HepG2 (cell line): Measurements from ENCODE around the gene EGLN2. TPM values are rescaled to one million over a fixed set of nuclear protein-coding genes. Genes with fewer than 3 reads are reported as not detected.
A peak's percentile ranks its signal among the peaks of the same experiment; 100 is the strongest.

ENCODE experiments used
- DMAP1 ChIP-seq: IDR thresholded peaks from 2 replicates; pipeline ENCODE4 v1.6.1; 2016
- ELF1 ChIP-seq: sonication (generic); formaldehyde crosslinking; IDR thresholded peaks from 2 replicates; pipeline ENCODE4 v1.4.0; 2020; ENCODE audit warnings: missing genetic modification reagents
- ELF3 ChIP-seq: IDR thresholded peaks from 2 replicates; pipeline ENCODE4 v1.6.1; 2016; ENCODE audit warnings: missing genetic modification reagents, missing compliant biosample characterization
- FOXK2 ChIP-seq: fragments of 450-650 bp; IDR thresholded peaks from 2 replicates; pipeline ENCODE4 v1.6.1; 2016
- FOXO1 ChIP-seq: sonication (generic); formaldehyde crosslinking; IDR thresholded peaks from 2 replicates; pipeline ENCODE4 v1.4.0; 2020; ENCODE audit warnings: missing genetic modification reagents
- GABPA ChIP-seq, 2 experiments: IDR thresholded peaks; 2 replicates each; pipeline ENCODE4 v1.6.1; 2011 to 2016; ENCODE audit warnings: low read depth in 2 of 2, low read length in 1 of 2, missing biosample characterization in 1 of 2, missing genetic modification characterization in 1 of 2
- GABPB1 ChIP-seq: IDR thresholded peaks from 2 replicates; pipeline ENCODE4 v1.6.1; 2016; ENCODE audit warnings: mild to moderate bottlenecking, missing genetic modification reagents, moderate library complexity, missing compliant biosample characterization
- ISL2 ChIP-seq: sonication (generic); formaldehyde crosslinking; IDR thresholded peaks from 2 replicates; pipeline ENCODE4 v1.5.0; 2020; ENCODE audit warnings: missing genetic modification reagents
- KLF15 ChIP-seq: sonication (generic); formaldehyde crosslinking; IDR thresholded peaks from 2 replicates; pipeline ENCODE4 v1.8.1; 2023; ENCODE audit warnings: borderline replicate concordance, mild to moderate bottlenecking, inconsistent platforms, missing genetic modification reagents, mixed read lengths
- MTA3 ChIP-seq: sonication (generic); formaldehyde crosslinking; IDR thresholded peaks from 2 replicates; pipeline ENCODE4 v1.4.0; 2020; ENCODE audit warnings: missing genetic modification reagents
- SNAPC2 ChIP-seq: sonication (generic); formaldehyde crosslinking; IDR thresholded peaks from 2 replicates; pipeline ENCODE4 v1.8.1; 2022; ENCODE audit warnings: mild to moderate bottlenecking, missing genetic modification reagents
- SP1 ChIP-seq, 2 experiments: fragments of 450-650 bp in 1 of 2; sonication (generic) in 1 of 2; formaldehyde crosslinking in 1 of 2; IDR thresholded peaks; 2 replicates each; pipeline versions ENCODE4 v1.4.0 to v1.6.1; 2016 to 2020; ENCODE audit warnings: missing genetic modification reagents in 1 of 2
- SRSF4 ChIP-seq: fragments of 200-400 bp; formaldehyde crosslinking; IDR thresholded peaks from one replicate; pipeline ENCODE4 v1.6.1; 2018; ENCODE audit warnings: mild to moderate bottlenecking, low read depth, low read length, moderate library complexity; ENCODE audit not compliant: poor library complexity, severe bottlenecking
- ZNF431 ChIP-seq: sonication (generic); formaldehyde crosslinking; IDR thresholded peaks from 2 replicates; pipeline ENCODE4 v1.9.0; 2022; ENCODE audit warnings: missing genetic modification reagents, low read depth, mild to moderate bottlenecking, borderline replicate concordance
- ZNF546 ChIP-seq: sonication (generic); formaldehyde crosslinking; conservative IDR thresholded peaks from 2 replicates; pipeline ENCODE4 v1.8.1; 2023; ENCODE audit warnings: mild to moderate bottlenecking, missing genetic modification reagents
- ZNF577 ChIP-seq: sonication (generic); formaldehyde crosslinking; IDR thresholded peaks from 2 replicates; pipeline ENCODE4 v1.4.0; 2020; ENCODE audit warnings: mild to moderate bottlenecking, low read depth, missing genetic modification reagents, borderline replicate concordance
- polyA plus RNA-seq, 8 experiments: library from polyadenylated mRNA; depleted of rRNA in 3 of 8; stranded (reverse) in 7 of 8; unstranded in 1 of 8; fragments of >200 nt; fragmentation: Illumina TruSeq in 4 of 8; extraction: Trizol in 4 of 8; gene quantifications; 2 replicates each; pipeline versions ENCODE4 v1.2.1 to v1.2.3, GENCODE V29; 2011 to 2016; ENCODE audit warnings: low read depth in 4 of 8, missing spikeins in 1 of 8, mixed read lengths in 1 of 8; ENCODE audit not compliant: insufficient read depth in 1 of 8
- total RNA-seq, 5 experiments: library from RNA; depleted of rRNA; stranded (reverse); fragments of >200 nt; fragmentation: Illumina TruSeq; extraction: Trizol; gene quantifications; 2 replicates each; pipeline ENCODE4 v1.2.3, GENCODE V29; 2016; ENCODE audit warnings: low read depth in 1 of 5
- TF ChIP-seq, protein P1 (sequence below): sonication (generic); formaldehyde crosslinking; IDR thresholded peaks from 2 replicates; pipeline ENCODE4 v1.5.0; 2020; ENCODE audit warnings: mild to moderate bottlenecking, low read depth, missing genetic modification reagents, borderline replicate concordance
- TF ChIP-seq, protein P2 (sequence below): sonication (generic); formaldehyde crosslinking; IDR thresholded peaks from 2 replicates; pipeline ENCODE4 v1.4.0; 2020; ENCODE audit warnings: missing genetic modification reagents
- TF ChIP-seq, protein P3 (sequence below): sonication (generic); formaldehyde crosslinking; IDR thresholded peaks from 2 replicates; pipeline ENCODE4 v1.4.0; 2020; ENCODE audit warnings: missing genetic modification reagents
- TF ChIP-seq, protein P4 (sequence below): IDR thresholded peaks from 2 replicates; pipeline ENCODE4 v1.6.1; 2016
- TF ChIP-seq, protein P5 (sequence below): IDR thresholded peaks from 2 replicates; pipeline ENCODE4 v1.6.1; 2016

The EGLN2 gene
- total and polyA plus RNA-seq, 2 of the 13 experiments (the other 11 are each of a cell fraction or from before 2014, with no cell fraction given) = 16.5 to 40.8 TPM

DNA sequence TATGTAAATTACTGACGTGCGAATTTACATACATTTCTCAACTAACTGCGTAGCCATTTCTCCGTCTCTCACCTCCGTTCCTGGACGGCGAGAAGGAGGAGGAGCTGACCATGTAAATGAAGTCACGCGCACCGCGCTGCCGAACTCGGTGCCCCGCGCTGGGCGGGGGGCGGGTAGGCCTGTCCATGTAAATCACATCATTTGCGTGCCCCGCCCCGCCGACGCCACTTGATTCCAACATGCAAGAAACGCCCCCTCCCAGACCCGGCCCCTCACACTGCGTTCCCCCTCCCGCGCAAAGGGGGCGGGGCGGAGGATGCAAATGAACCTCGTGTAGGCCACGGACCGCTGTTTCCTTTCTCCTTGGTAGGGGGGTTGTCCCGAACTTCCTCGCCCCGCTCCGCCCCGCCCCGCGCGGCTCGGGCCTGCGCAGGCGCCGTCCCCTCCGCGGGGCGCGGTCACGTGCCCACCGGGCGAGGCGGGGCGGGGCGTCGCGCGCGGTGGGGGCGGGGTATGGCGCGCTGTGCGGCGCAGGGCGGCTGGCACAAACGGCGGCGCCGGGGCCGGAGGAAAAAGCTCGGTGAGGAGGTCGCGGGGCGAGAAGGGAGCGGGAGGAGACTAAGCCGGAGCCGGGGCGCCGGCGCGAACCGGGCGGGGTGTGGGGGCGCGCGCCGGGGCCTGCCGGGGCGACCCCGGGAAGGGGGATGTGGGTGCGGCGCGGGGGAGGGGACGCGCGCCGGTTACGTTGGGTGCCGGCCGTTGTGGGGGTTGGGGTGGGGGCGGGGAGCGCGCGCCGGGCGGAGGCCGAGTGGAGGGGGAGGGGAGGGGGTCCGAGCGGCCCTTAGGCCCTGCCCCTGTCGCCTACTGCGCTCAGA lies at the start of gene EGLN2 (continued):
- TF ChIP-seq, protein P1, sequence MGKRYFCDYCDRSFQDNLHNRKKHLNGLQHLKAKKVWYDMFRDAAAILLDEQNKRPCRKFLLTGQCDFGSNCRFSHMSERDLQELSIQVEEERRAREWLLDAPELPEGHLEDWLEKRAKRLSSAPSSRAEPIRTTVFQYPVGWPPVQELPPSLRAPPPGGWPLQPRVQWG = no peak
- TF ChIP-seq KLF15 (CRISPR knock-in tag) = no peak
- TF ChIP-seq, protein P2, sequence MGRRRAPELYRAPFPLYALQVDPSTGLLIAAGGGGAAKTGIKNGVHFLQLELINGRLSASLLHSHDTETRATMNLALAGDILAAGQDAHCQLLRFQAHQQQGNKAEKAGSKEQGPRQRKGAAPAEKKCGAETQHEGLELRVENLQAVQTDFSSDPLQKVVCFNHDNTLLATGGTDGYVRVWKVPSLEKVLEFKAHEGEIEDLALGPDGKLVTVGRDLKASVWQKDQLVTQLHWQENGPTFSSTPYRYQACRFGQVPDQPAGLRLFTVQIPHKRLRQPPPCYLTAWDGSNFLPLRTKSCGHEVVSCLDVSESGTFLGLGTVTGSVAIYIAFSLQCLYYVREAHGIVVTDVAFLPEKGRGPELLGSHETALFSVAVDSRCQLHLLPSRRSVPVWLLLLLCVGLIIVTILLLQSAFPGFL (CRISPR knock-in tag) = no peak
- TF ChIP-seq SRSF4 = peak; percentile 72
- 0 out of 2 replicates have a peak, but pooled peaks have one; percentile 3 for TF ChIP-seq DMAP1 (CRISPR knock-in tag)
- no peak for TF ChIP-seq ZNF577 (CRISPR knock-in tag)
- TF ChIP-seq, protein P3, sequence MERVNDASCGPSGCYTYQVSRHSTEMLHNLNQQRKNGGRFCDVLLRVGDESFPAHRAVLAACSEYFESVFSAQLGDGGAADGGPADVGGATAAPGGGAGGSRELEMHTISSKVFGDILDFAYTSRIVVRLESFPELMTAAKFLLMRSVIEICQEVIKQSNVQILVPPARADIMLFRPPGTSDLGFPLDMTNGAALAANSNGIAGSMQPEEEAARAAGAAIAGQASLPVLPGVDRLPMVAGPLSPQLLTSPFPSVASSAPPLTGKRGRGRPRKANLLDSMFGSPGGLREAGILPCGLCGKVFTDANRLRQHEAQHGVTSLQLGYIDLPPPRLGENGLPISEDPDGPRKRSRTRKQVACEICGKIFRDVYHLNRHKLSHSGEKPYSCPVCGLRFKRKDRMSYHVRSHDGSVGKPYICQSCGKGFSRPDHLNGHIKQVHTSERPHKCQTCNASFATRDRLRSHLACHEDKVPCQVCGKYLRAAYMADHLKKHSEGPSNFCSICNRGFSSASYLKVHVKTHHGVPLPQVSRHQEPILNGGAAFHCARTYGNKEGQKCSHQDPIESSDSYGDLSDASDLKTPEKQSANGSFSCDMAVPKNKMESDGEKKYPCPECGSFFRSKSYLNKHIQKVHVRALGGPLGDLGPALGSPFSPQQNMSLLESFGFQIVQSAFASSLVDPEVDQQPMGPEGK (CRISPR knock-in tag) = peak; percentile 88
- TF ChIP-seq, protein P4, sequence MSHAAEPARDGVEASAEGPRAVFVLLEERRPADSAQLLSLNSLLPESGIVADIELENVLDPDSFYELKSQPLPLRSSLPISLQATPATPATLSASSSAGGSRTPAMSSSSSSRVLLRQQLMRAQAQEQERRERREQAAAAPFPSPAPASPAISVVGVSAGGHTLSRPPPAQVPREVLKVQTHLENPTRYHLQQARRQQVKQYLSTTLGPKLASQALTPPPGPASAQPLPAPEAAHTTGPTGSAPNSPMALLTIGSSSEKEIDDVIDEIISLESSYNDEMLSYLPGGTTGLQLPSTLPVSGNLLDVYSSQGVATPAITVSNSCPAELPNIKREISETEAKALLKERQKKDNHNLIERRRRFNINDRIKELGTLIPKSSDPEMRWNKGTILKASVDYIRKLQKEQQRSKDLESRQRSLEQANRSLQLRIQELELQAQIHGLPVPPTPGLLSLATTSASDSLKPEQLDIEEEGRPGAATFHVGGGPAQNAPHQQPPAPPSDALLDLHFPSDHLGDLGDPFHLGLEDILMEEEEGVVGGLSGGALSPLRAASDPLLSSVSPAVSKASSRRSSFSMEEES (CRISPR knock-in tag) = peak; percentile 79; the same call in 1 of the 2 replicates
- peak; percentile 16; the same call in 1 of the 2 replicates for TF ChIP-seq FOXO1
- no peak for TF ChIP-seq ZNF546 (CRISPR knock-in tag)
- TF ChIP-seq ZNF431 (CRISPR knock-in tag) = 0 out of 2 replicates have a peak, but pooled peaks have one; percentile 49
- TF ChIP-seq ELF1 = no peak
- TF ChIP-seq SNAPC2 (CRISPR knock-in tag) = peak; percentile 75; the same call in 1 of the 2 replicates
- no peak for TF ChIP-seq MTA3 (CRISPR knock-in tag)
- TF ChIP-seq ISL2 (CRISPR knock-in tag) = peak; percentile 12; the same call in 1 of the 2 replicates
- TF ChIP-seq, protein P5, sequence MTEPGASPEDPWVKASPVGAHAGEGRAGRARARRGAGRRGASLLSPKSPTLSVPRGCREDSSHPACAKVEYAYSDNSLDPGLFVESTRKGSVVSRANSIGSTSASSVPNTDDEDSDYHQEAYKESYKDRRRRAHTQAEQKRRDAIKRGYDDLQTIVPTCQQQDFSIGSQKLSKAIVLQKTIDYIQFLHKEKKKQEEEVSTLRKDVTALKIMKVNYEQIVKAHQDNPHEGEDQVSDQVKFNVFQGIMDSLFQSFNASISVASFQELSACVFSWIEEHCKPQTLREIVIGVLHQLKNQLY (CRISPR knock-in tag) = 0 out of 2 replicates have a peak, but pooled peaks have one; percentile 14
- TF ChIP-seq FOXK2 = peak; percentile 22; the same call in 1 of the 2 replicates
- peak; percentile 37 for TF ChIP-seq GABPB1 (CRISPR knock-in tag)
- TF ChIP-seq SP1 (IDR thresholded peaks at IDR 0.05) = no peak
- peak; percentile 89 for TF ChIP-seq SP1 (CRISPR knock-in tag; IDR thresholded peaks at IDR 0.05)
- TF ChIP-seq ELF3 (CRISPR knock-in tag) = peak; percentile 36; the same call in 1 of the 2 replicates
- no peak; the same call in 1 of the 2 replicates for TF ChIP-seq GABPA (IDR thresholded peaks at IDR 0.05; ENCODE audit: low read depth, low read length)
- peak; percentile 42; the same call in 1 of the 2 replicates for TF ChIP-seq GABPA (CRISPR knock-in tag; IDR thresholded peaks at IDR 0.05; ENCODE audit: low read depth)
